Tracheal epithelial cell (primary cell): Measurements from ENCODE around the gene POM121C. TPM values are rescaled to one million over a fixed set of nuclear protein-coding genes. Genes with fewer than 3 reads are reported as not detected.

ENCODE experiments used
- total RNA-seq: library from RNA; depleted of rRNA; stranded (reverse); fragments of >200 nt; gene quantifications from 2 replicates; pipeline ENCODE4 v1.2.1, GENCODE V29; 2014

POM121C gene
- total RNA-seq = 6.5 and 9.6 TPM in 2 replicates

DNA sequence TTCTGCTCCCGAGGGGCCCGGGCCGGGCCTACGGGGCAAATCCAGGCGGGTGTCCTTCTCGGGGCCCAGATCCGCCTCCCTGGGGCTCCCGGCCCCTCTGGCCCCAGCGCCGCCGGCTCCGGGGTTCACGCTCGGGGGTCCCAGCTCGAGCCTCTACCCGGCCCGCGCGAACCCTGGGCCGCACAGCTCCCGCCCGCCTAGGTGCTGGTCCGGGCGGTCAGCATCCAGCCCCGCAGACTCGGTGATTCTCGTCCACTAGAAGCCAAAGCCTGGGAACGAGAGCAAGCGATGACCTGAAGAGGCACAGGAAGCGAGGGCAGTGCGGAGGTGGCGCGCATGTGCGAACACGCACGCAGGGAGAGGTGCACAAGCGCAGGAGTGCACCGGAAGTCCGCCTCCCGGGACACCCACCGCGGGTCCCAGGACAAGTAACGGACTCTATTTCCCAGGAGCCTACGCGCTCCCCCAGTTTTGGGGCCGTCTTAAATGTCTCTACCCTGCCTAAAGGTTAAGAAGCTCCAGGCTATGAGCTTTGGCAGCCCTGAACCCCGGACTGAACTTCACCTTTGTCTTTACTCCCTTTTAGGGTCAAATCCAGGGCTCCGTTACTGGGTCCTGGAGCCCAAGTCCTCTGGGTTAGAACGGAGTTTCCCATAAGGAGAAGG is at the start of gene POM121C:
Gene POM121C, minus strand, starts transcription at position 321 of the 665 bp plus-strand sequence. CDS start 44,803 bp downstream, outside the sequence.

DNA sequence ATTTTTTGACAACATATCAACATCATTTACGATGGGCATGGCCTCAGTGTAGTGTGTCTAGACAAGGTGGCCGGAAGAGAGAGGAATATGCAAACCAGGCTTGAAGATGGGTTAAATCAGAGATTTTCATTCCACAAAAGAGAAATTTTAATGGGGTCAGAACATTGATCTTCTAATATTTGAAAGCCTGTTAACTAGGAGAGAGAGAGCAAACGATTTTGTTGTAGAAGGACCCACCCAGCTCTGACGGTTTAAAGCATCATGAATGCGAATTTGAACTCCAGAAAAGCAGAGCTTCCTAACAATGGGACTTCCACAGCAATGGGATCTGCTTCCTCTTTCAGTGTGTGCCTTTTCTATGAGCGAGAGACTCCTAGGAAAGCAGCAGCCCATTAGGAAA is 5.9 kb upstream of the POM121C start, which contains the start of gene SPDYE5:
Gene SPDYE5, plus strand, starts transcription at position 301 of the 400 bp plus-strand sequence. CDS start 1,728 bp downstream, outside the sequence.

DNA sequence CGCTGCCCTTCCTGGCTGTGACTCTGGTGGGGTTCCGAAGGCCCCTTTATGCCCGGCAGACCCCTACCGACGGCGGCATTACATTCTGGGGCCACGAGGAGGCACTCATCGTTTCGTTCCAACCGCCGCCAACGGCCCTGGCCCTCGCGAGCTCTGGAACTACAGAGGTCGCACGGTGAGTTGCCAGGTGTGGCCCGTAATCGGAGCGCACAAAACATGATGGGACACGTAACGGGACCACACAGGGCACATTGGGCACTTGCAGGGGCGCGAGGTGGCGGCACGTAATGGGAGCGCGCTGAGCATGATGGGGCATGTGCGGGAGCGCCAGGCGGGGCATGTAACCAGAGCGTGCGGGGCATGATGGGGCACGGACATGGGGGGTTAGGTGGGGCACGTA is 90.8 kb downstream of the POM121C start, which contains the start of gene TRIM73:
Gene TRIM73, plus strand, starts transcription at position 301 of the 400 bp plus-strand sequence. CDS start 3,305 bp downstream, outside the sequence.

Other genes with a start within 250 kb of the POM121C start
- 0.24 and 1.3 TPM in 2 replicates for gene TRIM73, start 90.7 kb downstream of the POM121C start, total RNA-seq
- not detected in 2 replicates for gene SPDYE5, start 6.0 kb upstream of the POM121C start, total RNA-seq